Activated CD4-positive, alpha-beta memory T cell treated with anti-CD3 and anti-CD28 coated beads for 36 hours (primary cell): ENCODE data around the gene CAMK1D. TPM values are rescaled to one million over a fixed set of nuclear protein-coding genes. Genes with fewer than 3 reads are reported as not detected.
"Not testable (repeated sequence)": the region's sequence is repeated elsewhere in the genome, so short reads cannot be mapped to it uniquely, and the experiment has no call there.

Source experiments
- CTCF ChIA-PET: fragments of 350-600 bp; sonication (Branson Sonifier 250); formaldehyde crosslinking; loops from one replicate; lab custom pipeline; 2021; ENCODE audit warnings: antibody characterized with exemption, inconsistent platforms; lab: Charles Lee
- POLR2A ChIA-PET: fragments of 350-600 bp; sonication (Branson Sonifier 250); formaldehyde crosslinking; loops from one replicate; lab custom pipeline; 2021; ENCODE audit warnings: antibody characterized with exemption; lab: Charles Lee
- DNase-seq: peaks from one replicate; pipeline ENCODE4 v3.0.0-alpha.2; 2020
- H3K27ac Mint-ChIP-seq: one replicate; pipeline ENCODE4 v1.8.0; 2021; ENCODE audit warnings: mixed read lengths
- H3K27me3 Mint-ChIP-seq: one replicate; pipeline ENCODE4 v1.8.0; 2021; ENCODE audit warnings: mixed read lengths
- H3K36me3 Mint-ChIP-seq: one replicate; pipeline ENCODE4 v1.8.0; 2021; ENCODE audit warnings: mixed read lengths
- H3K4me1 Mint-ChIP-seq: one replicate; pipeline ENCODE4 v1.8.0; 2021; ENCODE audit warnings: low read depth, mixed read lengths
- H3K4me3 Mint-ChIP-seq: one replicate; pipeline ENCODE4 v1.8.0; 2021; ENCODE audit warnings: mild to moderate bottlenecking, mixed read lengths
- H3K9me3 Mint-ChIP-seq: one replicate; pipeline ENCODE4 v1.8.0; 2021; ENCODE audit warnings: mixed read lengths
- intact Hi-C: fragments of 100-400 bp; cut with micrococcal nuclease; formaldehyde crosslinking; loops from one replicate; pipeline ENCODE4 v1.15.1; 2023
- total RNA-seq, 2 experiments: library from RNA; stranded (reverse); gene quantifications; one replicate each; pipeline ENCODE4 v1.2.3, GENCODE V29; 2021

Gene CAMK1D
- total RNA-seq: 10 to 100 TPM; 17.7 to 17.9 TPM

DNA sequence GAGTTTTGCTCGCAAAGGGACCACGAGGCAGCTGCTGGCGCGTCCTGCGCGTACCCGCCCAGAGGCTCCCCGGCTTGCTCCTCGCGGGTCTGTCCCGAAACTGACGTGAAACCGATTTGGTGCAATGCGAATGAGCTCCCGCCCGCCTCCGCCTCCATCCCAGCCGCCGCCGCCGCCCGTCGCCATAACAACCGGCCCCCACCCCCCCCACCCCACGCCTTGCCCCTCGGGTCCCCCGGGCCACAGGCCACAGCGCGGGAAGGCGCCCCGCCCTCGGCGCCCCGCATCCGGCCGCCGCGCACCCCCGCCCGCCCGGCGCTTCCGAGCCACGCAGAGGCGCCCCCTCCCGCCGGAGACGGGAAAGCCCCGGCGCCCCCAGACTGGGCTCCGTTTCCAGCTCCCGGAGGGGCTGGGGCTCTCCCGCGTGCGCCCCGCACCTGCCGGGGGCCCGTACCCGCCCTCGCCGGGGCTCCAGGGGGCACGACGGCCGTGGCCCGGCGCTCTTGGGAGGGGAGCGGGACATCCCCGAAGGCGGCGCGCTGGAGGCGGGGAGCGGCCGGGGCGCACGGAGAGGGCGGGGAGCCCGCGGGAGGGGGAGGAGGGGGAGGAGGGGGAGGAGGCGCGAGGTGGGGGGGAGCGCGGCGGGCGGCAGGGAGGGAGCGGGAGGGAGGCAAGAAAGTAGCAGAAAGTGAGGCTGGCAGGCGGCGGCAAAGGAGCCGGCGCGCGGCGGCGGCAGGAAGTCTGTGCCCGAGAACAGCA lies at the start of gene CAMK1D:
TSS of gene CAMK1D (plus strand) at position 678 of the 759 bp plus-strand sequence.
- intact Hi-C loops: loop anchor here (1.0 to 10.0 kb wide), 6 partner anchors 16 to 998 kb away; partner anchors contain the start of genes SEPHS1 and UPF2
- H3K27me3 Mint-ChIP-seq: peaks cover 5% of the 10 kb centered on the region
- CTCF ChIA-PET: interaction anchor here (0.6 to 1.3 kb wide), 6 partner anchors 85 to 358 kb away, joined by 3 to 5 read pairs (median 4); no protein-coding TSS in a partner anchor
- H3K9me3 Mint-ChIP-seq: no peaks in the 10 kb centered on the region
- POLR2A ChIA-PET: interaction anchor here (0.7 to 1.7 kb wide), 4 partner anchors 15 to 33 kb away, joined by 3 to 9 read pairs (median 4); no protein-coding TSS in a partner anchor
- peak within 1 kb of the TSS; percentile 88 for H3K27ac Mint-ChIP-seq
- peak; percentile 90 for DNase-seq
- H3K4me3 Mint-ChIP-seq: peak within 1 kb of the TSS; percentile 94
- peaks cover 45% of the 10 kb centered on the region for H3K4me1 Mint-ChIP-seq
- H3K36me3 Mint-ChIP-seq: peaks cover 5% of the 10 kb centered on the region

DNA sequence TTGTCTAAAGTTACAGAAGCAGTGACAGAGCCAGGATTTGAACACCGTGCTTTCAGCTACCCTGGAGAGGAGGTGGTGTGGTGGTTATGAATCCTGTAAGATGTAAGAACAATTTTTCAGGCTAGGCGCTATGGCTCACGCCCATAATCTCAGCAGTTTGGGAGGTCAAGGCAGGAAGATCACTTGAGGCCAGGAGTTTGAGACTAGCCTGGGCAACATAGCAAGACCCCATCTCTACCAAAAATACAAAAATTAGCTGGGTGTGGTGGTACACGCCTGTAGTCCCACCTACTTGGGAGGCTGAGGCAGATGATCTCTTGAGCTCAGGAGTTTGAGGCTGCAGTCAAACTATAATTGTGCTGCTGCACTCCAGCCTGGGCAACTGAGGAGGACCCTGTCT lies 48.3 kb upstream of the CAMK1D start:
- H3K36me3 Mint-ChIP-seq, H3K9me3 Mint-ChIP-seq, H3K4me1 Mint-ChIP-seq, H3K27me3 Mint-ChIP-seq, H3K27ac Mint-ChIP-seq, H3K4me3 Mint-ChIP-seq, POLR2A ChIA-PET, intact Hi-C loops, DNase-seq: not testable (repeated sequence)
- CTCF ChIA-PET: interaction anchor here (0.9 kb wide), 1 partner anchor 19 kb away, joined by 4 read pairs; no protein-coding TSS in a partner anchor

DNA sequence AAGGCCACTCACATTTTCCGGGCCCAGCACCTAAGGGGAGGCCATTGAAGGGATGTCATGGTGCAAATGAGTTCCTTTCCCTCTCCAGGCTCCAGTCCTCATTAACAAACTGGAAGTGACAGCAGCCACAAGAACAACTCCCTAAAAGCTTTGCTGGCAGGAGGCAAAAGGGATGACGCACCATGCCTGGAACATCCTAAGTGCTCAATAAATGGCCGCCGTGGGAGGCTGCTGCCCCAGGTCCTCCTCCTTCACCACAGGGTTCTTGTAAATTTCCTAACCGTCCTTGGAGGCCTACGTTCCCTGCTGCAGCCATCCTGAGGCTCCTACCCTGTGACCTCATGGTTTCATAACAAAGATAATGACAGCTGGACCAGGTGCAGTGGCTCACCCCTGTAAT lies 41.3 kb upstream of the CAMK1D start:
- Mint-ChIP-seq H3K36me3 (no peaks in the 10 kb centered on the region), H3K9me3 (peaks cover 5% of the 10 kb centered on the region), H3K27ac (no peak overlapping the region), H3K4me3 (no peak overlapping the region), H3K27me3 (no peaks in the 10 kb centered on the region), H3K4me1 (peaks cover 10% of the 10 kb centered on the region)
- ChIA-PET POLR2A (interaction anchor here (1.3 kb wide), 1 partner anchor 14 kb away, joined by 3 read pairs; no protein-coding TSS in a partner anchor), CTCF (interaction anchor here (0.6 to 1.4 kb wide), 2 partner anchors 43 to 124 kb away, joined by 3 read pairs; no protein-coding TSS in a partner anchor)
- DNase-seq: peak; percentile 30
- intact Hi-C loops: loop anchor here (5.0 kb wide), 1 partner anchor 39 kb away; the partner anchor contains the start of gene CAMK1D

DNA sequence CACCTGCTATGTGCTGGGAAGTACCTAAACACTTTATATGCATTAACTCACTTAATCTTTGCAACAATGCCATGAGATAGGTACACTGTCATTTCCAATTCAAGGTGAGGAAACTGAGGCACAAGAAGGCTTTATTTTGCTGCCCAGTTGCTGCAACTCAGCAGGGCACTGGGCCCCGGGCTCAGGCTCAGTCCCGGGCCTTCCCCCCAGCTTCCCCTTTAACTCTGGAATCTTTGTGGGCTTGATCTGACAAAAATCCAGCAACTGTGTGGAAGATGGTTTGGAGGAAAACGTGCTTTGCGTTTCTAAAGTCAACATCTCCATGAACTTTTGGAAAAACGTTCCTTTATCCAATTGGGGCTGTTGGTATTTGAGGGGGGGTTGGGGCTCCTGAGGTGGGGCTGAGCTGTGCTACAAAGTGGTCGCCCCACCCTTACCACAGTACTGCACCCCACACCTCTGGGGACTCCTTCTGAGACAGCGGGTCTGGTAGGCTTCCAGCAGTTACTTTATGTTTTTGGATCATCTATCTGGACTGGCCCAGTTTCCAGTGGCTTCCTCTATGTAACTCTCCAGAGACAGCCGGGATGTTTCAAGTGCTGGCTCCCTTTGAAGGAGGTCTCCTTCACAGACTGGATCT lies 40.5 kb upstream of the CAMK1D start:
- DNase-seq: no peak
- POLR2A ChIA-PET: no interaction called here
- intact Hi-C loops: loop anchor here (5.0 kb wide), 1 partner anchor 38 kb away; the partner anchor contains the start of gene CAMK1D
- H3K27ac Mint-ChIP-seq: no peak overlapping the region
- H3K9me3 Mint-ChIP-seq: peaks cover 5% of the 10 kb centered on the region
- H3K4me1 Mint-ChIP-seq: peaks cover 10% of the 10 kb centered on the region
- H3K27me3 Mint-ChIP-seq: no peaks in the 10 kb centered on the region
- H3K36me3 Mint-ChIP-seq: no peaks in the 10 kb centered on the region
- CTCF ChIA-PET: interaction anchor here (0.8 to 1.4 kb wide), 2 partner anchors 44 to 347 kb away, joined by 3 read pairs; no protein-coding TSS in a partner anchor
- H3K4me3 Mint-ChIP-seq: no peak overlapping the region

DNA sequence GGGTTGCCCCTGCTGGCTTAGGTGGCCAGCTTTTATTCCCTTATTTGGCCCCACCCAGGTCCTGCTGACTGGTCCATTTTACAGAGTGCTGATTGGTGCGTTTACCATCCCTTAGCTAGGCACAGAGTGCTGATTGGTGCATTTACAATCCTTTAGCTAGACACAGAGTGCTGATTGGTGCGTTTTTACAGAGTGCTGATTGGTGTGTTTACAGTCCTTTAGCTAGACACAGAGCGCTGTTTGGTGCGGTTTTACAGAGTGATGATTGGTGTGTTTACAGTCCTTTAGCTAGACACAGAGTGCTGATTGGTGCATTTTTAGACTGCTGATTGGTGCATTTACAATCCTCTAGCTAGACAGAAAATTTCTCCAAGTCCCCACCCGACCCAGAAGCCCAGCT lies 39.6 kb upstream of the CAMK1D start:
- H3K36me3 Mint-ChIP-seq, DNase-seq, POLR2A ChIA-PET, H3K27me3 Mint-ChIP-seq, H3K4me3 Mint-ChIP-seq, H3K27ac Mint-ChIP-seq, CTCF ChIA-PET, H3K9me3 Mint-ChIP-seq: not testable (repeated sequence)
- intact Hi-C loops: loop anchor here (5.0 kb wide), 1 partner anchor 38 kb away; the partner anchor contains the start of gene CAMK1D
- H3K4me1 Mint-ChIP-seq: peaks cover 10% of the 10 kb centered on the region

DNA sequence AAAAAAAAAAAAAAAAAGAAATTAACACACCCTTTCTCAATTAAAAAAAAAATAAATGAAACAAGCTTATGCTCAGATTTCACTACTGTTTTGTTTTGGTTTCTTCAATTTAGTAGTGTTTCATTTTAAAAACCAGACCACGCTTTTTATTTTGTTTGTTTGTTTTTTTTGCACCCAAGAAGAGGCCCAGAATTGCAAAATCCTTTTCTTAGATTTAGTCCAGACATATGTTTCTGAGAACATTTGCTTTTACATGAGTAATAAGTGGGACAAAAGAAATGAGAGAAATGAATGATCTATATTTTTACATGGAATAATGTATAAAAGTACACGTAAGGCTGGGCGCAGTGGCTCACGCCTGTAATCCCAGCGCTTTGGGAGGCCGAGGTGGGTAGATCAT lies 34.5 kb upstream of the CAMK1D start:
- Mint-ChIP-seq H3K4me1 (no peaks in the 10 kb centered on the region), H3K27ac (no peak overlapping the region), H3K4me3 (no peak overlapping the region), H3K9me3 (peaks cover under 1% of the 10 kb centered on the region), H3K27me3 (no peaks in the 10 kb centered on the region), H3K36me3 (no peaks in the 10 kb centered on the region)
- POLR2A ChIA-PET: no interaction called here
- CTCF ChIA-PET: no interaction called here
- no peak for DNase-seq
- intact Hi-C loops: no loop called here

DNA sequence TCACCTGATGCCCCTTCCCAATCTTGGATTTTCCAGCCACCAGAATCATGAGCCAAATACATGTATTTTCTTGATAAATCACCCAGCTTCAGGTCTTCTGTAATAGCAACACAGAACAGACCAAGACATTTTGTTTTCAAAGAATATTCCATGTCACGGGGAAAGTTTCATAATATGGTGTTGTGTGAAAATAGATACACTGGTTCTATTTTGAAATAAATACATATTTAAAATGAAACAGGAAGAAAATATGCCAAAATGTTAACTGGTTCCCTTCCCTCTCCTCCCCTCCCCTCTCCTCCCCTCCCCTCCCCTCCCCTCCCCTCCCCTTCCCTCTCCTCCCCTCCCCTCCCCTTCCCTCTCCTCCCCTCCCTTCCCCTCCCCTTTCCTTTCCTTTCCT lies 30.3 kb upstream of the CAMK1D start:
- DNase-seq: no peak
- Mint-ChIP-seq H3K4me3 (no peak overlapping the region), H3K27ac (no peak overlapping the region), H3K9me3 (no peaks in the 10 kb centered on the region), H3K27me3 (no peaks in the 10 kb centered on the region), H3K4me1 (peaks cover 11% of the 10 kb centered on the region), H3K36me3 (no peaks in the 10 kb centered on the region)
- ChIA-PET CTCF (no interaction called here), POLR2A (no interaction called here)
- intact Hi-C loops: no loop called here

DNA sequence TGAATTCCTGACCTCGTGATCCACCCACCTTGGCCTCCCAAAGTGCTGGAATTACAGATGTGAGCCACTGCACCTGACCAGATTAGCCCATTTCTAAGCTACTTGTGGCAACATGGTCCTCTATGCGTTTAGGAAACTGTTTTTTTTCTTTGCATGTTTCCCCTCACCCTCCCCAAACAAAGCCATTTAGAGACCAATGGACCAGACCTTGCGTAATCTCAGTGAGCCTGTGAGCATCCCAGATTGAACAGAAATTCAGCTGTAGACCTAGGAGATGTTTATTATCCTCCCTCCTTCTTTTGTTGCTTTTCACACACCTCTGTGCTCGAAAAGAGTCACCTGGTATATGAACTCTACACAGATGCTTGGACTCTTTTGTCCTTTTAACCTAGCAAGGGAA lies 28.5 kb upstream of the CAMK1D start:
- intact Hi-C loops: no loop called here
- CTCF ChIA-PET: no interaction called here
- H3K9me3 Mint-ChIP-seq: no peaks in the 10 kb centered on the region
- DNase-seq: no peak
- H3K4me1 Mint-ChIP-seq: peaks cover 11% of the 10 kb centered on the region
- no peak overlapping the region for H3K4me3 Mint-ChIP-seq
- no peaks in the 10 kb centered on the region for H3K27me3 Mint-ChIP-seq
- no peak overlapping the region for H3K27ac Mint-ChIP-seq
- POLR2A ChIA-PET: no interaction called here
- no peaks in the 10 kb centered on the region for H3K36me3 Mint-ChIP-seq

DNA sequence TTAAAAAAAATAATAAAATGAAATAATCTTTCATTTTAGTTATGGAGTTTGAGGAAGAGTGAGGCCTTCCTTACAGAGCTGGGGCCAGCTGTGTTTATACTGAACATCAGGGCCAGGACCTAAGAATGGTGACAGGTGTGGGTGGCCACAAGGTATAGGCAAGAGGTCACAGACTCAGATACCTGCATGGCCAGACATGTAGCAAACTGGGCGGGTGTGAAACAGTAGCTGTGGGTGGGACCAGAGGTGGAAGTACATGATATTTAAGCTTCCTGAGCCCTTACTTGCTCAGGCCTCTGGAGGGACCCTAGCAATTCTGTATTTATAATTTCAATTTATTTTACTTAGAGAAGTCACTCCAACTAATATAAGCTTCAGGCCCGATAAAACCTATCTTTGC lies 27.7 kb upstream of the CAMK1D start:
- POLR2A ChIA-PET: interaction anchor here (1.3 kb wide), 1 partner anchor 14 kb away, joined by 3 read pairs; no protein-coding TSS in a partner anchor
- intact Hi-C loops: no loop called here

DNA sequence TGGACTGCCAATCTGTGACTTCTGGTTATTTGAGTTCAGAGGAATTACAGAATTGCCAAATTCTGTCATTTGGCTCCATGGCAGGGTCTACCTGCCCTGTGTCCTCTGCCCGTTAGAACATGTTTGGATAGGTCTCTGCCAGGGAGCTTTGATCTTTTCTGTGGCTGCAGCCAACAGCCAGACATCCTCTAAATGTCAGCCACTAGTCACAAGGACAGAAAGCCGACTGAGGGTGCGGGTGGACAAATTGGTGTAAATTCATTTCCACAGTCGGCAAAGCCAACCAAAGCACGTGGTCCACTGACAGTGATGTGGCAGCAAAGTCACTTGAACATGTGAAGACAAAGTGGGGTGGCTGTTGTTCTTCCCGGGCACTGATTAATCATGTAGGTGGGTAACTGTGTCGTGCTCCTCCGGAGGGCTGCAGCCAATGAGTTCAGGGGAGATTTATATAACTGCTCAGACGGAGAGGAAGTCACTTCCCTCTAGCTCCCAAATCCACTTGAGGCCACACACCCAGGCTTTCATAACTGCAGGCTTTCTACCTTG lies 26.7 kb upstream of the CAMK1D start:
- H3K4me1 Mint-ChIP-seq: peaks cover 11% of the 10 kb centered on the region
- intact Hi-C loops: no loop called here
- ChIA-PET CTCF (interaction anchor here (1.1 kb wide), 1 partner anchor 334 kb away, joined by 5 read pairs; no protein-coding TSS in a partner anchor), POLR2A (interaction anchor here (0.6 to 1.3 kb wide), 2 partner anchors 11 to 15 kb away, joined by 3 read pairs; no protein-coding TSS in a partner anchor)
- H3K27me3 Mint-ChIP-seq: no peaks in the 10 kb centered on the region
- no peaks in the 10 kb centered on the region for H3K9me3 Mint-ChIP-seq
- H3K36me3 Mint-ChIP-seq: no peaks in the 10 kb centered on the region
- H3K4me3 Mint-ChIP-seq: no peak overlapping the region
- no peak overlapping the region for H3K27ac Mint-ChIP-seq
- no peak for DNase-seq

More for the DNA sequence above, 27.7 kb upstream of the CAMK1D start:
- Mint-ChIP-seq H3K4me3 (no peak overlapping the region), H3K27ac (no peak overlapping the region), H3K27me3 (no peaks in the 10 kb centered on the region), H3K9me3 (no peaks in the 10 kb centered on the region), H3K36me3 (no peaks in the 10 kb centered on the region), H3K4me1 (peaks cover 11% of the 10 kb centered on the region)
- CTCF ChIA-PET: no interaction called here
- DNase-seq: no peak

DNA sequence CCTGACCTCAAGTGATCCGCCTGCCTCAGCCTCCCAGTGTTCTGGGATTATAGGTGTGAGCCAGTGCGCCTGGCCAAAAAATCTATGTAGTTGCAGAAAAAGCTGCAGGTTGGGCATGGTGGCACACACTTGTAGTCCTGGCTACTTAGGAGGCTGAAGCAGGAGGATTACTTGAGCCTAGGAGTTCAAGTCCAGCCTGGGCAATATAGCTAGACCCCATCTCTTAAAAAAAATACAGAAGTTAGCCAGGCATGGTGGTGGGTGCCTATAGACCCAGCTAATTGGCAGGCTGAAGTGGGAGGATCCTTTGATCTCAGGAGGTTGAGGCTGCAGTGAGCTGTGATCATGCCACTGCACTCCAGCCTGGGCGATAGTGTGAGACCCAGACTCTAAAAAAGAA lies 24.8 kb upstream of the CAMK1D start:
- H3K36me3 Mint-ChIP-seq: no peaks in the 10 kb centered on the region
- no peak for DNase-seq
- intact Hi-C loops: no loop called here
- ChIA-PET POLR2A (no interaction called here), CTCF (interaction anchor here (0.7 kb wide), 2 partner anchors 8 to 19 kb away, joined by 3 read pairs; no protein-coding TSS in a partner anchor)
- H3K4me1 Mint-ChIP-seq: peaks cover 11% of the 10 kb centered on the region
- no peak overlapping the region for H3K27ac Mint-ChIP-seq
- no peaks in the 10 kb centered on the region for H3K9me3 Mint-ChIP-seq
- H3K27me3 Mint-ChIP-seq: no peaks in the 10 kb centered on the region
- H3K4me3 Mint-ChIP-seq: no peak overlapping the region
